SU-DHL-6 (cell line): ENCODE data around the gene LRP3.

Source experiments
- CTCF ChIP-seq: fragments of 200-600 bp; sonication (generic); IDR thresholded peaks from one replicate; pipeline ENCODE4 v1.5.1; 2017; ENCODE audit warnings: antibody characterized with exemption, mild to moderate bottlenecking, low read length, moderate library complexity; ENCODE audit not compliant: insufficient read depth, poor library complexity, severe bottlenecking
- EZH2phosphoT487 ChIP-seq: fragments of 200-600 bp; sonication (generic), shearing (Covaris generic); conservative IDR thresholded peaks from 2 replicates; pipeline ENCODE4 v1.6.1; 2018; ENCODE audit warnings: mild to moderate bottlenecking, antibody characterized with exemption, low read length, moderate library complexity, mixed read lengths

- TF ChIP-seq CTCF = no peak
- no peak for TF ChIP-seq EZH2phosphoT487
These were observed 26.7 kb upstream of the LRP3 start for GRCh38 chr19:33167438-33167837.
